BLaER1 treated with 17β-estradiol and CSF1 and Interleukin-3, amounts not matched to agents 10 nM and 100 nM (cell line): Measurements from ENCODE around the gene NEBL.

ENCODE experiments used
- H3K27ac ChIP-seq, 11 experiments: shearing (Covaris generic); formaldehyde crosslinking; 2 replicates each; pipeline ENCODE4 v1.8.1; 2022
- H3K27me3 ChIP-seq, 11 experiments: shearing (Covaris generic); formaldehyde crosslinking; 2 replicates each; pipeline ENCODE4 v1.8.1; 2022
- H3K36me3 ChIP-seq, 11 experiments: shearing (Covaris generic); formaldehyde crosslinking; 2 replicates each; pipeline ENCODE4 v1.8.1; 2022
- H3K4me1 ChIP-seq, 10 experiments: shearing (Covaris generic); formaldehyde crosslinking; 2 replicates each; pipeline ENCODE4 v1.8.1; 2022
- H3K4me2 ChIP-seq, 11 experiments: shearing (Covaris generic); formaldehyde crosslinking; 2 replicates each; pipeline ENCODE4 v1.8.1; 2022
- H3K4me3 ChIP-seq, 10 experiments: shearing (Covaris generic); formaldehyde crosslinking; 2 replicates each; pipeline ENCODE4 v1.8.1; 2022
- H3K9ac ChIP-seq, 11 experiments: shearing (Covaris generic); formaldehyde crosslinking; 2 replicates each; pipeline ENCODE4 v1.8.1; 2022
- H3K9me3 ChIP-seq, 11 experiments: shearing (Covaris generic); formaldehyde crosslinking; replicated peaks in 1 of 11; 2 replicates each; pipeline ENCODE4 v1.8.1; 2022
- H4K20me1 ChIP-seq, 11 experiments: shearing (Covaris generic); formaldehyde crosslinking; 2 replicates each; pipeline ENCODE4 v1.8.1; 2022
- Cebpa-rat ChIP-seq, 11 experiments: shearing (Covaris generic); IDR thresholded peaks; 2 replicates each; pipeline ENCODE4 v1.8.1; 2022

The NEBL gene

DNA sequence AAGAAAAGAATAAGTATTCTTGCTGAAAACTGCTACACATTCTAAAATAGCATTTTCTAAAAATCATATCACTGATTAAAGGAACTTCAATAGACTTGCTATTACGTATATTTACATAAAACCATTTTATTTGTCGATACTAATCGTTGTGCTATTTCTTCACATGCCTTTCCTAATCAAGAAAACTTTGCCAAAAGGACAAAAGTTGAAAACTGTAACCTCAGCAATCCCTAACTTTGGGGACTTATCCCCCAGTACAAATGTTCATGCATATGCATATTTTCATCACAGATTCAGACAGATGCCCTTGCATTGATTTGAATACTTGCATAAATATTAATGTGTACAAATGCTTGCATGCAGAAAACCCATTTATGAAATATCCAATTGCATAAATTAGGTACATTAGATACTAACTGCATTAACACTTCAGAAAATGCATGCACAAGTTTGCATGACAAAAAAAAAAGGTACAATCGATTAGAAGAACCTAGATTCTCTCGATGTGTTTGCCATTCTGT, 35.6 kb upstream of the NEBL start:
- Histone ChIP-seq H4K20me1 (no peaks in the 10 kb centered on the region), H3K27me3 (no peaks in the 10 kb centered on the region), H3K4me1 (no peaks in the 10 kb centered on the region), H3K36me3 (no peaks in the 10 kb centered on the region), H3K9me3 (peaks cover 4 to 9% (median 8%) of the 10 kb centered on the region in 11 experiments; a peak in 17 of 22 replicates), H3K27ac (no peak overlapping the region), H3K9ac (no peak overlapping the region), H3K4me2 (no peak overlapping the region), H3K4me3 (no peak overlapping the region)
- no peak for TF ChIP-seq Cebpa-rat (IDR thresholded peaks at IDR 0.05)

DNA sequence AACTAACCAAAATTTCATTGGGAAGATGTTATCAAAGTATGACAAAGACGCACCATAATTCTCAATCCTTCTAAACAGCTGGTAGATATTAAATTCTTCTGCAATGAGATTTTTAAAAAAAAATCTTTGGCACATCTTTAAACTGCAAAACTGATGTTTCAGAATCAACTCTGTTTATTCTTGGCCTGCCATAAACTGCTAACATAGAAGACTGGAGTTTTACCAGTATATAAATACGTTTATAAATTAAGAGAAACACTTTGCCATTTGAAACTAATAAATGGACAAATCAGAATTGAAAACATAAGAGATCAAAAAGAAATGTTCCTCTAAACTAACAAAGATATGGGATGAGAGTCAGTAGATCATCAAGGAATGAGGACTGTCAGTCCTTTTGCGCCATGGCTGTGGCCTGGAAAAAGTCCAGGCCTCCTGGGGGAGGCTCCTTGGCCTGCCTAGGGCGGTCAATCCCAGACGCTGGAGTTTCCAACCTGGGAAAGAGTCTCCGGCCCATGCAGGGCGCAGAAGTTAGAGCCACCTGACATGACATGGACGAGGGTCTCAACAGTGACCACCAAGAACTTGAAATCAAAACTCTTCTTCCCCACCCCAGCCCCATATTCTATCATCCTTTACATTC, 34.2 kb upstream of the NEBL start:
- H3K36me3 ChIP-seq = no peaks in the 10 kb centered on the region
- no peak for TF ChIP-seq Cebpa-rat (IDR thresholded peaks at IDR 0.05)
- H3K27ac ChIP-seq = no peak overlapping the region
- no peaks in the 10 kb centered on the region for H3K4me1 ChIP-seq
- no peak overlapping the region for H3K4me2 ChIP-seq
- H4K20me1 ChIP-seq = no peaks in the 10 kb centered on the region
- no peaks in the 10 kb centered on the region for H3K27me3 ChIP-seq
- no peak overlapping the region for H3K4me3 ChIP-seq
- H3K9ac ChIP-seq = no peak overlapping the region
- H3K9me3 ChIP-seq = no peaks in the 10 kb centered on the region

DNA sequence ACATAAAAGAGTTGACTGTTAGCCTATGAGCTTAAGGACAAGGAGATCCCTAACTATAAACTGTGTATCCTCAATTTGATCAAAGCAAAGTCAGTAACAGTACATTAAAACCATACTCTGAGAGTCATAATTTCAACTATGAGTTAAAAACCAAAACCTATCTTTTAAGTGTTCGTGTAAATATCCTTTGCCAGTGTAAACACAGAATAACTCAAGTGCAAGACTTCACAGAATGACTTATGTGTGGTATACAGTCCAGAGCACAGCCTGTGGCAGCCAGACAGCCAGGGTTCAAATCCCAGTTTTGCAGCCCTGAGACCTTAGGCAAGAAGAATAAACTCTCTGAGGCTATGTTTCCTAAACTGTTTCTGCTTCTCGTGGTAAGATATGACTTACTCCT, 30.3 kb upstream of the NEBL start:
- Histone ChIP-seq H3K9ac (no peak overlapping the region), H3K27me3 (no peaks in the 10 kb centered on the region), H3K27ac (no peak overlapping the region), H4K20me1 (no peaks in the 10 kb centered on the region), H3K9me3 (no peaks in the 10 kb centered on the region), H3K4me3 (no peak overlapping the region), H3K4me2 (no peak overlapping the region), H3K4me1 (no peaks in the 10 kb centered on the region), H3K36me3 (no peaks in the 10 kb centered on the region)
- TF ChIP-seq Cebpa-rat (IDR thresholded peaks at IDR 0.05) = no peak

DNA sequence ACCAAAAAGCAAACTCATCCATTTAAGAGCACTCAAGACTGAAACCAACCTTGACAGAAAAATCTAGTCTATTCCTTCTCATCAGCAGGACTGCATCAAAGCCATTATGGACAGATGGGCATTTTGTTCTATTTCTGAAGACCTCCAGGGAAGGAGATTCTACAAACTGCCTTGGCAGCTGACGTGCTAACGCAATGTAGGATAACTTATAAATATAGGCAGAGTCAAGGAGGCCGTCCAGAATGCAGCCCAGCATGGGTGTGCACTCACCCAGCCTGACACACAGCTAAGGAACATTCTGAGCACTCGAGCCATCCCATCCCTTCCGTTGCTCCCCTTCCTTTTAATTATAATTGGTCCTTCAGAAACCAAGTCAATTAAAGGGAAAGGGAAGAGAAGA, 25.3 kb upstream of the NEBL start:
- Histone ChIP-seq H3K36me3 (no peaks in the 10 kb centered on the region), H3K4me1 (no peaks in the 10 kb centered on the region), H3K27ac (no peak overlapping the region), H3K27me3 (no peaks in the 10 kb centered on the region), H3K4me2 (no peak overlapping the region), H3K9ac (no peak overlapping the region), H3K9me3 (no peaks in the 10 kb centered on the region), H4K20me1 (no peaks in the 10 kb centered on the region), H3K4me3 (no peak overlapping the region)
- no peak for TF ChIP-seq Cebpa-rat (IDR thresholded peaks at IDR 0.05)

DNA sequence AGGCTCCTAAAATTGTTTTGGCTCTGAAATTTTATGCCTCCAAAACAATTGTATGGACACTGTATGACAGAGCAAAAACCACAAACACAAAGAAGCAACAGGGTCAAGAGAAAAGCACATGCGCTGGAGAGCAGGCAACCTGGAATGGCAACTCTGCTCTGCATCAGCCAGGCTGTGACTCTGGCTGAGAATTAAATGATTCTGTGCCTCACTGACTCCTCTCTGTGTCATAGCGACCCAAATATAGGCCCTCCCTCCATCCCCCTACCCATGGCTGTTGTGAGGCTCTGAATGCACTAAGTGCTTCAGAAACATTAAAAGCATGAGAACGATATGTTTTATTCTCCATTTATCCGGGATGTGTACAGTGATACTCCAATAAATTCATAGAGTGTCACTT, 24.9 kb upstream of the NEBL start:
- Histone ChIP-seq H3K9ac (no peak overlapping the region), H4K20me1 (no peaks in the 10 kb centered on the region), H3K27me3 (no peaks in the 10 kb centered on the region)

DNA sequence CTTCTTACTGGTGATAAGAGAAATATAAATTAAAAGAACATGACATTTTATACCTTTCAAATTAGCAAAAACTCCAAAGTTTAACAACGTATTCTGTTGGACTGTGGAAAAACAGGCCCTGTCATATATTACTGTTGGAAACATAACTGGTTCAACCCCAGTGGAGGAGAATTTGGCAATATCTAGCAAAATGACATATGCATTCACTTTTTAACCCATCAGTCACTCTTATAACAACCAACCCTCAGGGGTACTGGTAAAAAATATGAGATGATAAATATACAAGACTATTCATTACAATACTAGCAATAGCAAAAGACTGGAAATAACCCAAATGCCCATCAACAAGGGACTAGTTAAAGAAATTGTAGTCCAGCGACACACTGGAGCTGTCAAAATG, 22.9 kb upstream of the NEBL start:
- Histone ChIP-seq H3K4me1 (no peaks in the 10 kb centered on the region), H4K20me1 (no peaks in the 10 kb centered on the region), H3K4me3 (no peak overlapping the region), H3K4me2 (no peak overlapping the region), H3K9me3 (no peaks in the 10 kb centered on the region), H3K27ac (no peak overlapping the region), H3K27me3 (no peaks in the 10 kb centered on the region), H3K9ac (no peak overlapping the region), H3K36me3 (no peaks in the 10 kb centered on the region)
- no peak for TF ChIP-seq Cebpa-rat (IDR thresholded peaks at IDR 0.05)

More for the DNA sequence above, 24.9 kb upstream of the NEBL start:
- H3K9me3 ChIP-seq = no peaks in the 10 kb centered on the region
- TF ChIP-seq Cebpa-rat (IDR thresholded peaks at IDR 0.05) = no peak
- no peak overlapping the region for H3K27ac ChIP-seq
- no peaks in the 10 kb centered on the region for H3K4me1 ChIP-seq
- no peak overlapping the region for H3K4me2 ChIP-seq
- no peaks in the 10 kb centered on the region for H3K36me3 ChIP-seq
- no peak overlapping the region for H3K4me3 ChIP-seq

DNA sequence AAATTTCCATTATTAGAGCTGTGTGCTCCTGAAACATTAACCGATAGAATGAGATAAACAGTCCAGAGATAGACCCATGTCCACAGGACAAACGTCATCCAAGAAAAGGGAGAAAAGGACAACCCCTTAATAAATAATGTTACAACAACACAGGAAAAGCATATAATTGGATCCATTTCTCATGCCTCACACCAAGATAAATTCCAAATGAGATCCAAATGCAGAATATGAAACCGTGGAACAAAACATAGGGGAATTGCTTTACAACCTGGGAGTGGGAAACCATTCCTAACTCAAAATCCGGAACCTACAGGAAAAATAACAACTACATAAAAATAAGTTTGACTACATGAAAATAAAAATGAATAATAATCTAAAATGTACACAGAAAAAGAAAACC, 22.4 kb upstream of the NEBL start:
- H3K4me2 ChIP-seq = no peak overlapping the region
- no peak for TF ChIP-seq Cebpa-rat (IDR thresholded peaks at IDR 0.05)
- H3K36me3 ChIP-seq = no peaks in the 10 kb centered on the region
- no peaks in the 10 kb centered on the region for H3K4me1 ChIP-seq
- no peaks in the 10 kb centered on the region for H3K27me3 ChIP-seq
- H3K9ac ChIP-seq = no peak overlapping the region
- no peaks in the 10 kb centered on the region for H3K9me3 ChIP-seq
- H3K27ac ChIP-seq = no peak overlapping the region
- H4K20me1 ChIP-seq = no peaks in the 10 kb centered on the region
- H3K4me3 ChIP-seq = no peak overlapping the region

DNA sequence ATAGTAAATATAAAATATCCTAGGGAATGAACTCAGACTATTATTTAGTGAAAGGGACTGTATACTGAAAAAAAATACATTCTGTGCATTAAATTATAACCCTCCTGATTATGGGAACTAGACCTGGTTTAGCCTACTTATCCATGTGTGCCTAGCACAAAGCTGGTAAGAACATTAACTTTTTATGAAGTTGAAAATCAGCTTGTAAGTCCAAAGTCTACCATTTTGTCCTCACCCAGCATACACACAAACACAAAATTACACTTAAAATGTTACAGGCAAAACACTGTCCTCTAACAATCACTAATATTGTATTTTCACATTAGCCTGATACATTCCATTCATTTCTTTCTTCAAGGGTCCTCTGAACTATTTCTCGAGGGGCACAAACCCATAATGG, 19.9 kb upstream of the NEBL start:
- H3K9ac ChIP-seq = no peak overlapping the region
- no peak overlapping the region for H3K4me3 ChIP-seq
- no peaks in the 10 kb centered on the region for H3K4me1 ChIP-seq
- no peaks in the 10 kb centered on the region for H3K9me3 ChIP-seq
- H3K27ac ChIP-seq = no peak overlapping the region
- no peaks in the 10 kb centered on the region for H3K36me3 ChIP-seq
- H4K20me1 ChIP-seq = no peaks in the 10 kb centered on the region
- TF ChIP-seq Cebpa-rat (IDR thresholded peaks at IDR 0.05) = no peak
- H3K4me2 ChIP-seq = no peak overlapping the region
- H3K27me3 ChIP-seq = no peaks in the 10 kb centered on the region

DNA sequence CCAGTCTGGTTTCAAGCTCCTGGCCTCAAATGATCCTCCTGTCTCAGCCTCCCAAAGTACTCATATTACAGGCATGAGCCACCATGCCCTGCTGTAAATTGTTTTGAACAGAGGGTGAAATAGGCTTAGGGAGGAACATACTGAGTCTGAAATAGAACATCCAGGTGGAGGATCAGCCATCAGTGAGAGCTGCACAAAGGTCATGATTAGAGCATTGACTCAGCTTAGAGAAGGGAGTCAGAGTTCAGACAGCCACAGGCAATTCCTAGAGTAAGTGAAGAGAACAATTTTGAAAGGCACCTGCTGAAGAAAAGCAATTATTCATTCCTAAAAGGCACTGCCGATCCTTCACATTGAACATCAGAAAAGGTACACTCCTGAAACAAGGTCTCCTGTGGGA, 15.9 kb upstream of the NEBL start:
- Histone ChIP-seq H3K4me1 (no peaks in the 10 kb centered on the region), H3K27me3 (no peaks in the 10 kb centered on the region), H3K4me2 (no peak overlapping the region), H3K9me3 (no peaks in the 10 kb centered on the region), H3K27ac (no peak overlapping the region), H3K4me3 (no peak overlapping the region), H3K9ac (no peak overlapping the region), H4K20me1 (no peaks in the 10 kb centered on the region), H3K36me3 (no peaks in the 10 kb centered on the region)
- no peak for TF ChIP-seq Cebpa-rat (IDR thresholded peaks at IDR 0.05)

DNA sequence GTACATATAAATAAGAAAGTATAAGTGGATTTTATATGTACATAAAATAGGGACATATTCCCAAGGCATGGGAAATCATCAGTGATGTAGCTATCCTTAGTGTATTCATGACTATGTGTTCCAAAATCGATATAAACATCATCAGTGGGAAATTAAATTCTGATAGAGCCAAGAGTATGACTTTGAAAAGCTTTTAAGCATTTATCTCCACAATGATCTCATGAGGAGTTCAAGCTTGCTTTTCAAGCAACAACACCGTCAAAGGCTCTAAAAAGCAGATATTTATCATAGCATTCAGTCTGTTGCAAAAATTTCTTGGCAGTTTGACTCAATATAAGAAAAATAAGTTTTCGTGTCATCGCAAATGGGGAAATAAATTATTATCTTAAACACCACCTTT, 14.5 kb upstream of the NEBL start:
- Histone ChIP-seq H3K4me2 (no peak overlapping the region), H4K20me1 (no peaks in the 10 kb centered on the region), H3K4me3 (no peak overlapping the region), H3K9me3 (no peaks in the 10 kb centered on the region), H3K27ac (no peak overlapping the region), H3K9ac (no peak overlapping the region), H3K27me3 (no peaks in the 10 kb centered on the region), H3K36me3 (no peaks in the 10 kb centered on the region), H3K4me1 (no peaks in the 10 kb centered on the region)
- TF ChIP-seq Cebpa-rat (IDR thresholded peaks at IDR 0.05) = no peak
